OCI-LY1 (cell line): ENCODE measurements around the gene TBC1D14.

Experiments
- H2AFZ ChIP-seq: fragments of 200-600 bp; sonication (generic), shearing (Covaris generic); 2 replicates; pipeline ENCODE4 v1.6.0; 2014; ENCODE audit warnings: antibody characterized with exemption, mild to moderate bottlenecking, low read length
- H3F3A ChIP-seq: fragments of 200-600 bp; sonication (generic), shearing (Covaris generic); 2 replicates; pipeline ENCODE4 v1.6.0; 2014; ENCODE audit warnings: mild to moderate bottlenecking, antibody characterized with exemption, low read length, moderate library complexity; ENCODE audit not compliant: insufficient read depth
- H3K27ac ChIP-seq: fragments of 200-600 bp; sonication (generic); 2 replicates; pipeline ENCODE4 v1.5.1; 2014; ENCODE audit warnings: low read length, mixed run types, mild to moderate bottlenecking, low read depth; ENCODE audit not compliant: poor library complexity, severe bottlenecking
- H3K27me3 ChIP-seq: fragments of 200-600 bp; sonication (generic); 2 replicates; pipeline ENCODE4 v1.6.0; 2014; ENCODE audit warnings: antibody characterized with exemption, mild to moderate bottlenecking, low read length, moderate library complexity; ENCODE audit not compliant: insufficient read depth
- H3K36me3 ChIP-seq: fragments of 200-600 bp; sonication (generic); 2 replicates; pipeline ENCODE4 v1.6.1; 2014; ENCODE audit warnings: mild to moderate bottlenecking, antibody characterized with exemption, low read length, moderate library complexity, mixed read lengths; ENCODE audit not compliant: insufficient read depth
- H3K4me1 ChIP-seq: fragments of 200-600 bp; sonication (generic); 2 replicates; pipeline ENCODE4 v1.5.1; 2014; ENCODE audit warnings: mild to moderate bottlenecking, low read length, moderate library complexity; ENCODE audit not compliant: insufficient read depth, severe bottlenecking
- H3K4me2 ChIP-seq: fragments of 200-600 bp; sonication (generic), shearing (Covaris generic); 2 replicates; pipeline ENCODE4 v1.6.1; 2014; ENCODE audit warnings: low read length
- H3K4me3 ChIP-seq: fragments of 200-600 bp; sonication (generic); 2 replicates; pipeline ENCODE4 v1.5.1; 2014; ENCODE audit warnings: low read length, low read depth, mild to moderate bottlenecking, mixed read lengths; ENCODE audit not compliant: poor library complexity, severe bottlenecking
- H3K79me2 ChIP-seq: fragments of 200-600 bp; shearing (Covaris generic); 2 replicates; pipeline ENCODE4 v1.6.1; 2016; ENCODE audit warnings: mixed run types, low read length, mixed read lengths; ENCODE audit not compliant: insufficient read depth
- H3K9ac ChIP-seq: fragments of 200-600 bp; sonication (generic), shearing (Covaris generic); 2 replicates; pipeline ENCODE4 v1.6.1; 2014; ENCODE audit warnings: mild to moderate bottlenecking, low read length, mixed read lengths
- H3K9me2 ChIP-seq: fragments of 200-600 bp; sonication (generic), shearing (Covaris generic); 2 replicates; pipeline ENCODE4 v1.6.1; 2014; ENCODE audit warnings: low read depth, mild to moderate bottlenecking, low read length, mixed read lengths
- H3K9me3 ChIP-seq: fragments of 200-600 bp; shearing (Covaris generic); 2 replicates; pipeline ENCODE4 v1.6.1; 2014; ENCODE audit warnings: low read length, mixed read lengths
- H4K20me1 ChIP-seq: fragments of 200-600 bp; sonication (generic), shearing (Covaris generic); 2 replicates; pipeline ENCODE4 v1.6.0; 2016; ENCODE audit warnings: mild to moderate bottlenecking, low read length; ENCODE audit not compliant: insufficient read depth
- CTCF ChIP-seq: fragments of 200-600 bp; sonication (generic), shearing (Covaris generic); IDR thresholded peaks from 2 replicates; pipeline ENCODE4 v1.5.1; 2017; ENCODE audit warnings: mild to moderate bottlenecking, antibody characterized with exemption, low read length, moderate library complexity, mixed read lengths
- EZH2 ChIP-seq: fragments of 200-600 bp; sonication (generic), shearing (Covaris generic); IDR thresholded peaks from 2 replicates; pipeline ENCODE4 v1.8.0; 2017; ENCODE audit warnings: borderline replicate concordance, mixed run types, mild to moderate bottlenecking, antibody characterized with exemption, low read length, moderate library complexity, mixed read lengths

TBC1D14 gene

GRCh38 chr4:7031558-7032449 lies 122.2 kb downstream of the TBC1D14 start:
- no peak for TF ChIP-seq EZH2
- no peak for TF ChIP-seq CTCF
- no peak overlapping the region for H3K9ac ChIP-seq
- H3K79me2 ChIP-seq = no peaks in the 10 kb centered on the region
- no peaks in the 10 kb centered on the region for H3K27me3 ChIP-seq
- no peaks in the 10 kb centered on the region for H3K9me2 ChIP-seq
- H3K4me2 ChIP-seq = no peak overlapping the region
- H3K4me1 ChIP-seq = no peaks in the 10 kb centered on the region
- no peaks in the 10 kb centered on the region for H3K9me3 ChIP-seq
- no peaks in the 10 kb centered on the region for H3F3A ChIP-seq
- no peak overlapping the region for H3K27ac ChIP-seq
- no peak overlapping the region for H3K4me3 ChIP-seq
- peaks cover 11% of the 10 kb centered on the region for H3K36me3 ChIP-seq
- H4K20me1 ChIP-seq = no peaks in the 10 kb centered on the region
- no peak overlapping the region for H2AFZ ChIP-seq

GRCh38 chr4:7032596-7032995 lies 123.0 kb downstream of the TBC1D14 start:
- Histone ChIP-seq H3K36me3 (peaks cover 6% of the 10 kb centered on the region; the same call in 1 of the 2 replicates), H3K9me3 (no peaks in the 10 kb centered on the region), H4K20me1 (no peaks in the 10 kb centered on the region), H3K4me2 (no peak overlapping the region), H3K27me3 (no peaks in the 10 kb centered on the region), H3K79me2 (no peaks in the 10 kb centered on the region), H2AFZ (no peak overlapping the region), H3K27ac (no peak overlapping the region), H3K4me3 (no peak overlapping the region), H3K4me1 (no peaks in the 10 kb centered on the region), H3F3A (no peaks in the 10 kb centered on the region), H3K9ac (no peak overlapping the region), H3K9me2 (no peaks in the 10 kb centered on the region)
- TF ChIP-seq EZH2 = no peak
- TF ChIP-seq CTCF = no peak

GRCh38 chr4:7034262-7035081 lies 124.8 kb downstream of the TBC1D14 start:
- no peak overlapping the region for H3K4me3 ChIP-seq
- no peaks in the 10 kb centered on the region for H3K27me3 ChIP-seq
- H3K9me2 ChIP-seq = no peaks in the 10 kb centered on the region
- H4K20me1 ChIP-seq = no peaks in the 10 kb centered on the region
- no peaks in the 10 kb centered on the region for H3K79me2 ChIP-seq
- H3K4me2 ChIP-seq = no peak overlapping the region
- H2AFZ ChIP-seq = no peak overlapping the region
- H3K9me3 ChIP-seq = no peaks in the 10 kb centered on the region
- H3F3A ChIP-seq = no peaks in the 10 kb centered on the region
- TF ChIP-seq EZH2 (no peak), CTCF (no peak)
- no peaks in the 10 kb centered on the region for H3K4me1 ChIP-seq
- H3K9ac ChIP-seq = no peak overlapping the region
- H3K36me3 ChIP-seq = peaks cover 4% of the 10 kb centered on the region; the same call in 1 of the 2 replicates
- H3K27ac ChIP-seq = no peak overlapping the region
